OCI-LY7 (cell line): ENCODE measurements around the gene PLXNA4.

Experiments
- EZH2phosphoT487 ChIP-seq: fragments of 200-600 bp; sonication (generic); IDR thresholded peaks from 2 replicates; pipeline ENCODE4 v1.6.1; 2018; ENCODE audit warnings: low read depth, borderline replicate concordance, mild to moderate bottlenecking, mixed run types, antibody characterized with exemption, low read length, moderate library complexity, mixed read lengths
- TF ChIP-seq, protein P1 (sequence below): fragments of 200-600 bp; sonication (generic); conservative IDR thresholded peaks from 2 replicates; pipeline ENCODE4 v1.5.1; 2014; ENCODE audit warnings: mild to moderate bottlenecking, antibody characterized with exemption, low read length, moderate library complexity, mixed read lengths

DNA sequence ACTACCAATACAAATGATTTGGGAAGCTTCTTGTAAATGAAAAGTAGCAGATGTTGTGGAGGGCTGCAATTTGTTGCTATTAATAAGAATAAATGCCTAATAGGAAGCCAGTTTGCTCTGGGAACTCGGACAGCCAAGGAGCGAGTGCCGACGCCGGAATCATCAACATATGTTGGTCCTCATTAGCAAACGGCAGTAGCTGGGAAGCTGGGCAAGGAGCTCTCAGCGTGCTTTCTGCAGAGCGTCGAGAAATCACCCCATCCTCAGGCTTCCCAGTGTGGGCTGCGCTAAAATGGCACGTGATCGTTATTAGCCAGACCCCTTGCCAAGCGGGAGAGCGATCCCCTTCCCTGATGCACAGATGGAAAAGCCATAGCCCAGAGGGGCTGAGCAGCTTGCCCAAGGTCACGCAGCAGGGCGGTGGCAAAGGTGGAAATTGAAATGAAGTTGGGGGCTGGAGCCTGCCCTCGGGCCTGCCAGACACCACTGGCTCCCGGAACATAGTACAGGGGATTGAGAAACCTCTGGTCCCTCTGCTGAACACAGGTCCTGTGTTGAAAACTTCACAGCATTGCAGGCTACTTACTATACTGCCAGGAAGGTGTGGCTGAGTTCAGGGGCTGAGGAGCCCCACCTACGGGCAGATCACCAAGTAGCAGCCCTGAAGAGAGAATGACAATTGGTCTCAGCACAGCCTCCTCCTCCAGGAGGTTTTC, 326.9 kb downstream of the PLXNA4 start:
- TF ChIP-seq, protein P1, sequence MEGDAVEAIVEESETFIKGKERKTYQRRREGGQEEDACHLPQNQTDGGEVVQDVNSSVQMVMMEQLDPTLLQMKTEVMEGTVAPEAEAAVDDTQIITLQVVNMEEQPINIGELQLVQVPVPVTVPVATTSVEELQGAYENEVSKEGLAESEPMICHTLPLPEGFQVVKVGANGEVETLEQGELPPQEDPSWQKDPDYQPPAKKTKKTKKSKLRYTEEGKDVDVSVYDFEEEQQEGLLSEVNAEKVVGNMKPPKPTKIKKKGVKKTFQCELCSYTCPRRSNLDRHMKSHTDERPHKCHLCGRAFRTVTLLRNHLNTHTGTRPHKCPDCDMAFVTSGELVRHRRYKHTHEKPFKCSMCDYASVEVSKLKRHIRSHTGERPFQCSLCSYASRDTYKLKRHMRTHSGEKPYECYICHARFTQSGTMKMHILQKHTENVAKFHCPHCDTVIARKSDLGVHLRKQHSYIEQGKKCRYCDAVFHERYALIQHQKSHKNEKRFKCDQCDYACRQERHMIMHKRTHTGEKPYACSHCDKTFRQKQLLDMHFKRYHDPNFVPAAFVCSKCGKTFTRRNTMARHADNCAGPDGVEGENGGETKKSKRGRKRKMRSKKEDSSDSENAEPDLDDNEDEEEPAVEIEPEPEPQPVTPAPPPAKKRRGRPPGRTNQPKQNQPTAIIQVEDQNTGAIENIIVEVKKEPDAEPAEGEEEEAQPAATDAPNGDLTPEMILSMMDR = peak; percentile 41
- TF ChIP-seq EZH2phosphoT487 = no peak
